ENCODE results near the gene IDUA. TPM values are rescaled to one million over a fixed set of nuclear protein-coding genes. Genes with fewer than 3 reads are reported as not detected.

The IDUA gene
- polyA plus RNA-seq, 3 donors = 10.4 to 11.4 (median 10.6) TPM

DNA sequence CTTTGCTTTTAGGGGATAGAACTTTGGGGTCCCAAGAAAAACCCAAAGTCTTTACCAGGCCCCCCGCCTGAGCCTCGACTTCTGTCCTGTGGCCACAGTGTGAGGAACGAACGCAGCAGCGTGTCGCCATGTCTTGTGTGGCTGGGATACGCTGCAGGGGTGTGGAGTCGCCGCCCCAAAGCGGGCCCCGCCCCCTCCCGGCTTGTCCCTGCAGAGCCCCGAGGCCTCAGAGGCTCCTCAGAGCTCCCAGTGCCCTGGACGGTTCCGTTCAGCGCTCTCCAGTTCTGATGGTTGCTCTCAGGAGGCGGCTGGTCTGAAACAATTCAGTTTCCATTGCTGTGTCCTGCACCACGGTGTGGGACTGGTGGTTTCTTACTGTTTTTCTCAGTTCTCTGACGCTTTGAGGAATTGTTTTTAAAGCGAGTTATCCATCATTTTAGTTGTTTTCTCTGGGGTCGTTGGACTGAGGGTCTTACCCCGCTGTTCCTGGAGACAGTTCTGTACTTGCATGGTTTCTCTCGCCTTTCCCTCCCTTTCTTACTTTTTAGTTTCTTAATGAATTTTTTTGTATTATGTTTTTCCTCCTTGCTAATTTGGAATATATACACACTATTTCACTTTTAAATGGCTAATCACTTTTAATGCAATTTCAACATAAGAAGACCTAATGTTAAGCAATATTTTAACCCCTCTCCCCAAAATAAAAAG, 1.6 kb upstream of the IDUA start:
- no peak for DNase-seq (ENCODE audit: low read depth in 3 of 3, low spot score in 2 of 3)

DNA sequence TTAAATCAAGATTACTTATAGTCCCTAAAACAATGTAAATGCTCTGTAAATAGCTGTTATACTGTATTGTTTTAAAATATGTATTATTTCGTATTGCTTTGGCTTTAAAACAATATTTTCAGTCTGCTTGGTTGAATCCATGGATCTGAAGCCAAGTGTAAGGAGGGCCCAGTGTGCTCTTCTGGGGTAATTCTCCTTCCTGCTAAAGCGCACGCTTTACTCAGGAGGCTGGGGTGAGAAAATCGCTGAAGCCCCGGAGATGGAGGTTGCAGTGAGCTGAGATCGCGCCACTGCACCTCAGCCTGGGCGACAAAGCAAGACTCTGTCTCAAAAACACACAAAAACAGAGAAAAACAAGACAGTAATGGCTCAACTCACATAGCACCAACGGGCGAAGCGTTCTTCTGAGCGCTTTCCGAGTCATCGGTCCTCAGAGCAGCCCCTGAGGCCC, 391 bp upstream of the IDUA start:
- DNase-seq (ENCODE audit: low read depth in 3 of 3, low spot score in 2 of 3) = no peak

DNA sequence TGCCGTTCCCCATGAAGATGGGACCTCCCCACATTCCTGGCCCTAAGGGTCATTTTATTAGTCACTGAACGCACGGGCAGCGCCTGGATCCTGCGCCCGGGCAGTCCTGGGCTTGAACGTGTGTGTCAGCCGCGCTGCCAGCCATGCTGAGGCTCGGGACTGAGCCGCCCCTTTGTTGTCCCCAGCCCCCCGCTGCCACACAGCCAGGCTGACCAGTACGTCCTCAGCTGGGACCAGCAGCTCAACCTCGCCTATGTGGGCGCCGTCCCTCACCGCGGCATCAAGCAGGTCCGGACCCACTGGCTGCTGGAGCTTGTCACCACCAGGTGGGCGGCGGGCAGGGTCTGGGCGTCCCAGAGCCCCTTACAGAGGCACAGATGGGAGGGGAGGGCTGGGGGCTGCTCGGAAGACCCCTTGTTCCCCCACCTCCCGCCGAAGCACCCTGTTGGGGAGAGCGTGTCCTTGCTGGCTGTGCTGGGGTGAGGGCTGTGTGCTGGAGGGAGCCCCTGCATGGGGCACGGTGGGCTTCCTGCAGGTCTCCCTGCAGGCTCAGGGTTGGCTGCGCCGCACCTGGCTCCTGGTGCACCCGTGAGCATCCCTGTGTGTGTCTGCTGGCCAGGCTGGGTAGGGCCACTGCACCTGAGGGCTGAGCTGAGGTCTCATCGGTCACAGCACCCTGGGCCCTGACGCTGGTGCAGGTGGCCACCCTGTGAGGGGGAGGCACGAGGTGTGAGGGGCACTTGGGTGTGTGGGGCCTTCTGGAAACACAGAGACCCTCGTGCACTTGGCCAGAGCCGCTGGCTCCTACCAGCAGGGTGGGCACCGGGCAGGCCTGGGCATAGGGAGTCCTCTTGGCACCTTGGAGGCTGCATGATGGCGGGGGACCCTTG, 1.0 kb downstream of the IDUA start:
- DNase-seq (ENCODE audit: low read depth in 3 of 3, low spot score in 2 of 3) = no peak

DNA sequence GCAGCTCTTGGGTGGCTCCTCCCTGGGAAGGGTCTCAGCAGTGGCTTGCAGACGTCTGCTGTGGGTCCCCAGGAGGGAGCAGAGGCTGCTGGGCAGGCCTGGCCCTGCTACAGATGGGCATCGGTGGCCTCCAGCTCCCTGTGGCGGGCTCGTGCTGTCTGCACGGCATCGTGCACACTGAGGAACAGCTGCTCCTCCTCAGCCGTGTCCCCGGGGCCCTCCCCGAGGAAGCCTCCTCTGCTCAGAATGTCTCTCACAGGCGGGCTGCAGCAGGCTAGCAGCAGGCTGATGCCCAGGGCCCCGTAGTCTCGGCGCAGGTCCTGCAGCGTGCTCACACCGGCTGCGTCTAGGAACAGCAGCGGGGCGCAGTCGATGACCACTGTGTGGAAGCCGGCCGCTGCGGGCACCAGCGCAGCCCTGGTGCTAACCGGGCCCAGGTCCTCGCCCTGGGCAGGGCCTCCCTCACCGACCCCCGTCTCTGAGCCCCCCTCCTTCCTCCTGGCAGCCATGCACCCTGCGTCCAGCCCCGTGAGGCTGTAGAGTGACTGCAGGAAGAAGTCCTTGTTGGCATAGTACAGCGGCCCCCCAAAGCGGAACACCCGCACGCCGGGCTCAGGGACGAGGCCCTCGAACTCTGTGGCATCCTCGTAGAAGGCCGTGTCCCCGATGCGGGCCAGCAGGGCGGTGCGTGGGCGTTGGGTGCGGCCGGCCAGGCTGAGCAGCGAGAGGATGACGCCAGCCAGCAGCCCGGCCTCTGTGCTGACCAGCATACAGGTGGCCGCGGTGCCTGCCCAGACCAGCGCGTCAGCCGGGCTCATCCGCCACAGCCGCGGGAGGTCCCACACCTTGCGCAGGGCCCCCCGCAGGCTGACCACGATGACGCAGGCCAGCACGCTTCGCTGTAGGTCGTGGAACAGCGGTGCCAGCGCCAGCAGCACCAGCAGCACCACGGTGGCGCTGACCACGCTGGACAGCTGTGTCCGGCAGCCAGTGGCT, 2.2 kb downstream of the IDUA start:
- DNase-seq (ENCODE audit: low read depth in 3 of 3, low spot score in 2 of 3) = no peak

- DNase-seq (ENCODE audit: low read depth in 3 of 3, low spot score in 2 of 3) = no peak
Observed at GRCh38 chr4:989722-990471, 3.1 kb downstream of the IDUA start.

- no peak for DNase-seq (ENCODE audit: low read depth in 3 of 3, low spot score in 2 of 3)
Observed at GRCh38 chr4:990746-991367, 4.0 kb downstream of the IDUA start.

- DNase-seq (ENCODE audit: low read depth in 3 of 3, low spot score in 2 of 3) = no peak
Observed at GRCh38 chr4:991451-992296, 4.8 kb downstream of the IDUA start.

DNA sequence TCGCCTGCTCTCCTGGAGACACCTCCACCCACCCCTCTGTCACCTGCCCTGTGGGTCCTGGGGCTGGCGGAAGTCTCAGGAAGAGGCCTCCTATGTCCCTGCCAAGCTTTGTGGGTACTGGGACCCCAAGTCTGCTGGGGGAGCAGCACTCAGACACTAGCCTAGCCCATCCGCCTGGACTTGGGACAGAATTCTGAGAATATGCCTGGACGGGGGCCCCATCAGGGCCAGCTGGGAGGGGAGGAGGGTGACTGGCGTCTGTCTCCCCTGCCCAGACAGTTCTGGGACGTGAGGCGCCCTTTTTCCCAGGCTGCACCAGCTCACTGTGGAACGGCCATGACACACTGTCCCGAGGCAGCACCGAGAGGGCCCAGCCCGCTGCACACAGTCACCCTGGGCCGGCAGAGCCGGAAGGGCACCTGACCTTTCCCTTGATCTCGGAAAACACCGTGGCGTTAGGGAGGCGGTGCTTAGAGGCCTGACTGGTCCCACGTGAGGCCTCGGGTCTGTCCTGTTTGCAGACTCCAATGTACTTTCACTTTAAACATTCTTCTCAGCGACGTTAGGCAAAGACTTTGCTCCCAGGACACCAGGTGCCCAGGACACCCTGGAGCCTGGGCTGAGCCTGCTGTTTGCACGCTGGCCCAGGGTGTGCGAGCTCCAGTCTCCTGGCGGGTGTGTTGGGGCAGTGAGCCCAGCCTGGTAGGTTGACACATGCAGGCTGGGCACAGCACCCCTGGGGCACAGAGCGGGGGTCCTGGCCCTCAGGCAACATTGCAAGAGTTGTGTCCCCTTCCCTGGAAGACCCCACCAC, 5.7 kb downstream of the IDUA start:
- DNase-seq (ENCODE audit: low read depth in 3 of 3, low spot score in 2 of 3) = no peak

DNA sequence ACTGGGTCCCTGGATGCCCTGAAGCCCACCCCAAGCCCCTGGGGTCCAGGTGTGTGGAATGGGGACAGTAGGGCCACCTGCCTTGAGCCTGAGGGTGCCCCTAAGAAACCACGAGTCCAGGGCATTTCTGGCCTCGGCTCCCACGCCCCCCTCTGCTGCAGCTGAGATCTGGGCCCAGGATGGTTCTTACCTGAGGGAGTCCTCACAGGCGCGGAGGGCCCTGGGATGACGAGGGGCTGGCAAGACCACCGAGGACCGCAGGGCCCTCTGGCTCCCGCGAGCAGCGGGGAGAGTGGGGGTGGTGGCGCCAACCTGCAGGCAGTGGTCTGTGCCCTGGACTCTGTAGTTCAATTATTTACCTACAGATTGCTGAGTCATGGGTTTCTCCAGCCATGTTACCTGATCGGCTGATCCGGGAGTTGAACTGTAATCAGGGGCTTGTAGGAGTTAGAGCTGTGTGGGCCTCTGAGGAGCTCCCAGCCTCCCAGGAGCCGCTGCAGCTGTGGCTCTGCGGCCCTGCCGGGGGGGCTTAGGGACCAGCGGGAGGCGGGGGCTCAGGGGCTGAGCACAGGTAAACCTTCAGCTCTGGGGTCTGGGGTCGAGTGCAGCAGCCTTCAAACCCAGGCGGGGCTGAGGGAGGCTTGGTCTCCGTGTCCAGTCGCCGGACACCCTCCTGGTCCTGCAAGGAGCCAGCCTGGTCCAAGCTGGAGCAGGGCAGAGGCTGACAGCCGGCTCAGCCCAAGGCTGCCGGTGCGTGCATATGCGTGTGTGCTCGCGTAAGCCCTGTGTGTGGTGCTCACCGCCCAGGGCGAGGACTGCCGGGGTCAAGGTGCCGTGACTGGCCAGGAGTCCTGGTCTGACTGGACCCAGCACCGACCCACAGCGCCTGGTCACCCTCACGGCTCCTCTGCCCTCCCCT, 6.5 kb downstream of the IDUA start, which contains the start of gene SLC26A1:
Gene SLC26A1, minus strand, starts transcription at position 294 of the 919 bp plus-strand sequence. CDS start 1,701 bp downstream, outside the sequence.
- DNase-seq (ENCODE audit: low read depth in 3 of 3, low spot score in 2 of 3) = no peak

GRCh38 chr4:995311-996026, 8.6 kb downstream of the IDUA start:
- no peak for DNase-seq (ENCODE audit: low read depth in 3 of 3, low spot score in 2 of 3)

DNA sequence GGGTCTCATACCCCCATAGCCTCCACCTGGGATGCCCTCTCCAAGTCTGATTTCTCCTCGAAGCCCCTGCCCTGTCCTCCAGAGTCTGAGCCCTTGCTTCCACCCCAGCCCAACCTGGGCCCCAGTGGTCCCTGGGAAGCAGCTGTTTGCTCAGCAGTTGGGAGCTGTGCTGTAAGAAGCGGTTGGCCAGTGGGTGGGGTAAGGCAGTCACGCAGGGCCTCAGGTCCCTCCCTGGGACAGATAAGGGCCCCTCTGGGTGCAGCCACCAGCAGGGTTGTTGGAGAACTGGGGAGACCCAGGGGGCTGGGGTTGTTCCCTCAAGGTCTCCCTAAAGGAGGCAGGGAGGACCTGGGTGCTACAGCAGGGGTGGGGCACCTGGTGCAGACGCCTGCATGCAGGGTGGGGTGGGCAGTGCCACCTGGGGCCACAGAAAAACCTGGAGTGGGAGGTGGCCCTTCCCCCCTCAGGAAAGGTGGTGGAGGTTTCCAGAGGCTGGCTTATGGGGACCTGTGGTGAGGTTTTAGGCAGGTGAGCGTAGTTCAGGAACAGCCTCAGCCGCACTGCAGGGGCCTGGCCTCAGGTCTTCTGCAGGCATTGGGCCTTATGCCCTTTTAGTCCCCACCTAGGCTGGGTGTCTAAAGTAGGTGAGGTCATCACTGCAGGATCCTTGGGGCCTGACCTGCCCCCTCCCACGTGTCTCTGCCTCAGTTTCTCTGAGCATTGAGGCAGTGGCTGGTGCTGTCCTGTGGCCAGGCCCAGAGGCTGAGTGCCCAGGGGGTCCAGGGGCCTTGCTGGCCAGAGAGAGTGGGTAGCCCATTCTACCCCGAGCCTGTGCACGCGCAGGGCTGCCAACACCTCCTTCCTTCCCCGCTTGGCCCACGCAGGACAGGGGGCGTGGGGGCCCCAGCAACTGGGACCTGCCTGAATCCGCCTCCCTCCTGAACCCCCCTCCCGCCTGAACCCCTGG, 9.5 kb downstream of the IDUA start:
- no peak for DNase-seq (ENCODE audit: low read depth in 3 of 3, low spot score in 2 of 3)

DNA sequence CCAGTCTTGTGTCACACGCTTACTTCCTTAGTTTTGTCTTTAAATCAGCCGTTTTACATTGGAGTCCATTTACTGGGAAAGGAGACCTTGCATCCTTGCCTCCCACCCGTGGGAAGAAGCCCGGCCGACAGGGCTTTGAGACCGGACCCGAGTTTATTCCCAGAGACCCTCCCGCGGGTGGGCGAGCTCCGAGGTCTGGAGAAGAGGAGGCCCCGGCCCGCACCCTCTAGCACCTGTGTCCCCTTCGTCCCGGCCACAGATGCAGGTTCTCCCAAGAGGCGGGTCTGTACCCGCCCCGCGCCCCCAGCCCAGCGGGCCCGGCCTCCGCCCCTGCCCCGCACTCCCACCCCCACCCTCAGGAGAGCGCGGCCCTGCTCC, 10.1 kb downstream of the IDUA start:
- DNase-seq (ENCODE audit: low read depth in 3 of 3, low spot score in 2 of 3) = no peak

DNA sequence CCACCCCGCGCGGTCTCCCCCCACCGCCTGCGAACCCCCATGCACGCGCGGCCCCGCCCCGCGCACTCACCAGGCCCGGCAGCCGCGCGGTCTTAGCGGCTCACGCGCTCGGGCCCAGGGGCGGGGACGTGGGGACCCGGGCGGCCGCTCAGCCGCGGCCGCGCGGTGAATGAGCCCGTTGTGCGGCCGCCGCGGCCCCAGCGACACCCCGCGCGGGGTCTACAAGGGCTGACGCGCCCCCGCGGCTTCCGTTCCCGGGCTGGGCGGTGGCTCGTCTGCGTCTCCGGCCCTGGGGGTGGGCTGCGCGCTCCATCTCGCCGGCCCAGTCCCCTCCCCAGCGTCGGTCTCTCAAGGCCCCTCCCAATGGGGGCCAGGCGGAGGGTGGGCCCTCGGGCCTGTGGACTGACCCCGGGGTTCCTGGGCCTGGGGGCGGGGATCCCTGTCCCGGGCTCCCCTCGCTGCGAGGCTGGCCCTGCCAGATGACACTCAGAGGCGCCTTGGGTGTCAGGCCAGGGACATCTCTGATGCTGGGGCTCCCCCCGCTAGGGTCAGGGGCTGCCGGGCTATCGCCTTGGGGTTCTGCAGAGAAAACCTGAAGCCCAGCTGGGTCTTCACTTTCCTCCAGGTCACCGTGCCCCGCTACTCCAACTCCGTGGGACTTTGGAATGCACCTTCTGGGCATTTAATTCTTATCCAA, 10.7 kb downstream of the IDUA start:
- no peak for DNase-seq (ENCODE audit: low read depth in 3 of 3, low spot score in 2 of 3)

DNA sequence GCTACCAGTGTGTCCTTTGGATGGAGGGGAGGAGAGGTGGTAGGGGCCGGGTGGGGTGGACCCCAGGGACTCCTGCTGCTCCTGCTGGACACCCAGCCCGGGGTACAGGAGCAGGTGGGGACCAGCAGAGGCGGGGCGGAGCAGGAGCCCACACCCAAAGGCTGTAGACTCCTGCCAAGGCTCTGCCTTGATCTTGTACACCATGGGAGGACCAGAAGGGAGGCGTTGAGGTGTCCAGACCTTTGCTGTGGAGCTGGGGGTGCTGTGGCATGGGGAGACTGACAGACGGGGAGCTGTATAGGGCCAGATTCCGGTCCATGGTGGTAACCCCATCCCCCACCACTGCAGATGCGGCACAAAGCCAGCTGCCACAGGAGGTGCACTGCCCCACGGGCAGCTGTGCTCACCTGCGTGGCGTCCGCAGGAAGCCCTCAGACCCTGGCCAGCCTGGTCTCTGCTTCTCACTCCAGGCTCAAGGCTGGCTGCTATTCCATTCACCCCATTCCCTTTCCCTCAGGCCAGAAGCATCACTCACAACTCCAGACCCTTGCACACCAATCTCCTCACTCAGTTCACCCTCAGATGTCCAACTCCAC, 11.3 kb downstream of the IDUA start:
- DNase-seq (ENCODE audit: low read depth in 3 of 3, low spot score in 2 of 3) = no peak

All from right renal cortex interstitium (tissue), 3 donors.